Hepatocyte (in vitro differentiated cells): ENCODE data around the gene DOC2B.

ENCODE experiments used
- EZH2 ChIP-seq: fragments of 200-600 bp; sonication (generic); IDR thresholded peaks from 2 replicates; pipeline ENCODE4 v1.6.1; 2016; ENCODE audit warnings: antibody characterized with exemption, mild to moderate bottlenecking, borderline replicate concordance
- TF ChIP-seq, protein P1 (sequence below): fragments of 200-600 bp; sonication (generic); IDR thresholded peaks from 2 replicates; pipeline ENCODE4 v1.5.1; 2016; ENCODE audit warnings: antibody characterized with exemption, mild to moderate bottlenecking; ENCODE audit not compliant: poor library complexity

GRCh38 chr17:145671-146541, 35.5 kb downstream of the DOC2B start:
- TF ChIP-seq, protein P1, sequence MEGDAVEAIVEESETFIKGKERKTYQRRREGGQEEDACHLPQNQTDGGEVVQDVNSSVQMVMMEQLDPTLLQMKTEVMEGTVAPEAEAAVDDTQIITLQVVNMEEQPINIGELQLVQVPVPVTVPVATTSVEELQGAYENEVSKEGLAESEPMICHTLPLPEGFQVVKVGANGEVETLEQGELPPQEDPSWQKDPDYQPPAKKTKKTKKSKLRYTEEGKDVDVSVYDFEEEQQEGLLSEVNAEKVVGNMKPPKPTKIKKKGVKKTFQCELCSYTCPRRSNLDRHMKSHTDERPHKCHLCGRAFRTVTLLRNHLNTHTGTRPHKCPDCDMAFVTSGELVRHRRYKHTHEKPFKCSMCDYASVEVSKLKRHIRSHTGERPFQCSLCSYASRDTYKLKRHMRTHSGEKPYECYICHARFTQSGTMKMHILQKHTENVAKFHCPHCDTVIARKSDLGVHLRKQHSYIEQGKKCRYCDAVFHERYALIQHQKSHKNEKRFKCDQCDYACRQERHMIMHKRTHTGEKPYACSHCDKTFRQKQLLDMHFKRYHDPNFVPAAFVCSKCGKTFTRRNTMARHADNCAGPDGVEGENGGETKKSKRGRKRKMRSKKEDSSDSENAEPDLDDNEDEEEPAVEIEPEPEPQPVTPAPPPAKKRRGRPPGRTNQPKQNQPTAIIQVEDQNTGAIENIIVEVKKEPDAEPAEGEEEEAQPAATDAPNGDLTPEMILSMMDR: no peak
- TF ChIP-seq EZH2: no peak
